SK-N-SH treated with all-trans-retinoic acid at 6 μM for 48 hours (cell line): ENCODE results near the gene CDC5L.

Source experiments
- ARNTL ChIP-seq: fragments of 450-650 bp; formaldehyde crosslinking; IDR thresholded peaks from 2 replicates; pipeline ENCODE4 v1.5.0; 2020; ENCODE audit warnings: low read depth, mild to moderate bottlenecking, moderate library complexity, borderline replicate concordance
- BACH2 ChIP-seq: fragments of 250-450 bp; sonication (Bioruptor Pico); IDR thresholded peaks from 2 replicates; pipeline ENCODE4 v1.9.0; 2021; ENCODE audit warnings: mild to moderate bottlenecking, borderline replicate concordance
- GLIS3 ChIP-seq: fragments of 250-450 bp; sonication (Bioruptor Pico); IDR thresholded peaks from 2 replicates; pipeline ENCODE4 v1.5.0; 2020; ENCODE audit warnings: mild to moderate bottlenecking, moderate library complexity
- RARB ChIP-seq: fragments of 250-450 bp; sonication (Bioruptor Pico); IDR thresholded peaks from 2 replicates; pipeline ENCODE4 v1.8.0; 2021; ENCODE audit warnings: mild to moderate bottlenecking, moderate library complexity
- TOX ChIP-seq: fragments of 250-450 bp; sonication (Bioruptor Pico); IDR thresholded peaks from 2 replicates; pipeline ENCODE4 v1.8.0; 2021; ENCODE audit warnings: mild to moderate bottlenecking, moderate library complexity, borderline replicate concordance
- ZC3H10 ChIP-seq: fragments of 250-450 bp; sonication (Bioruptor Pico); IDR thresholded peaks from 2 replicates; pipeline ENCODE4 v1.5.1; 2021; ENCODE audit warnings: mild to moderate bottlenecking, moderate library complexity
- ZFP3 ChIP-seq: fragments of 250-450 bp; sonication (Bioruptor Pico); IDR thresholded peaks from 2 replicates; pipeline ENCODE4 v1.5.0; 2020; ENCODE audit warnings: mild to moderate bottlenecking, moderate library complexity
- ZFP30 ChIP-seq: fragments of 450-650 bp; formaldehyde crosslinking; IDR thresholded peaks from 2 replicates; pipeline ENCODE4 v1.5.0; 2022; ENCODE audit warnings: mild to moderate bottlenecking, moderate library complexity
- ZNF70 ChIP-seq: fragments of 450-650 bp; formaldehyde crosslinking; IDR thresholded peaks from 2 replicates; pipeline ENCODE4 v1.5.0; 2020; ENCODE audit warnings: mild to moderate bottlenecking, moderate library complexity
- ZNF8 ChIP-seq: fragments of 450-650 bp; formaldehyde crosslinking; IDR thresholded peaks from 2 replicates; pipeline ENCODE4 v1.5.0; 2020; ENCODE audit warnings: mild to moderate bottlenecking, moderate library complexity

GRCh38 chr6:44428682-44429081 is 41.2 kb downstream of the CDC5L start:
- TF ChIP-seq RARB (CRISPR knock-in tag) (no peak), ZNF8 (CRISPR knock-in tag) (no peak), ARNTL (no peak), ZC3H10 (no peak), ZFP3 (CRISPR knock-in tag) (no peak), GLIS3 (no peak), ZFP30 (CRISPR knock-in tag) (no peak), TOX (no peak), BACH2 (CRISPR knock-in tag) (no peak), ZNF70 (no peak)
